IPS DF 19.7 (cell line): ENCODE data around the gene S100B.

Experiments
- DNase-seq: peaks from one replicate; pipeline ENCODE4 v3.0.0-alpha.2; 2013; ENCODE audit warnings: low read depth, low spot score

Gene S100B

DNA sequence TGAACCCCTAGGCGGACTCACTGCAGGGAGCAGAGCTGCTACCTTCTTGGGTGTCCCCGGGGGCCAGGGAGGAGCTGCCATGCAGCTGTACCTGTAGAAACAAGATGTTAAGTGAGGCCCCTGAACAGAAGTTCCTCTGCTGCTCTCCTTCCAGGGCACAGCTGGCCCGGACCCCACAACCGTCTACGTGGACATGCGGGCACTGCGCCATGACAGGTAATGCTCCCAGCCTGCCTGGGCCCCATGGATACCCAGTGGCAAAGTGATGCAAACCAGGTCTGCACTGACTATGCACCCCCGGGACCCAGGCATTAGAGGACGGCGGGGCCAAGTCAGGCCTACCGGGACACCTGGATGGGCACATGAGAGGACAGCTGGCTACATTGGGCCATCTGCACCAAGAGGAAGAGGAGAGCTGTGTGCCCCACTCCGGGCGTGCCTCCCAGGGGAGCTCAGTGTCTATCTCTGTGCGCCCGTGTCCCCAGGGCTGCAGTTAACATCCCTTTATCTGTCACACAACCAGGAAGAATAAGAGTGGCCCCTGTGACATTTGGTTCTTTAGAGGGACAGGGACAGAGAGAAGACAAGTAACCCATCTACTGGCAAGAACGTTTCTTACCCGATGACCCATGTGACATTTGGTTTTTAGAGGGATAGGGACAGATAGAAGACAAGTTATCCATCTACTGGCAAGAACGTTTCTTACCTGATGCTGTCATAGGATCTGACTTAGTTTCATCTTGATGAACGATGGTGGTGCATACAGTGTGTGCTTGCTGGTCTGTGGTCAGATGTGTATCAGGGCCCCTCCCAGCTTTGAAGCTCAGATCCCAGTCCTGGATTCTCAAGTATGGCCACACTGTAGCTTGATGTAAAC, 44.1 kb downstream of the S100B start:
- DNase-seq = no peak

DNA sequence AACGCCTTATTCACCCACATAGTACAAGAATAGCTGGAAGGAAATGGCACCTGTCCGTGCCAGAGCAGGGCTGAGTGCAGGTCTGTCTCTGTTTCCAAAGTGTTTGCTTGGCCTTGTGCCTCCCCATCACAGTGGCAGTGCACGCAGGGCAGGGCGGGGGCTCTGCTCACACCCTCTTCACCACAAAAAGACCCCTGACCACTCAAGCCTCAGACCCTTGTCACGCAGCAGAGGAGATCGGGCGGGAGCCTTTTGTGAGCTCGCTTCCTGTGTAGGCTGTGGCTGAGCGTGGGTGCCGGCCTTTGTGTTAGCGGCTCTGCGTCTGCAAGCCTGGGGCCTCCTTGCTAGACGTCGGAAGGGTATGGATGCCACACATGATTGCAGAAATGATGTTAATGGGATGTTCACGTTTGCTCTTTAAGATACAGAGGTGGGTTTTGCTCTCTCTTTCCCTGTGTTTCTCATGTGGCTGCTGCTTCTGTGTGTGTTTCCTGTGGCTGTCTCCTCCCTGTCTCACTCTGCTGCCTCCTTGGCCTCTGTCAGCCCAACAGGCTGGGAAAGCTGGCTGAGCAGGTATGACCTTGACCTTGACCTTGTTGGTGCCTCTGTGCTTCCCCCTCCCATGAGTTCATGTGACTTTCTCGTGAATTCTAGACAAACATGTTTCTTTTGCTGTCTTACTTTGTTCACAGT, 45.4 kb downstream of the S100B start:
- no peak for DNase-seq

DNA sequence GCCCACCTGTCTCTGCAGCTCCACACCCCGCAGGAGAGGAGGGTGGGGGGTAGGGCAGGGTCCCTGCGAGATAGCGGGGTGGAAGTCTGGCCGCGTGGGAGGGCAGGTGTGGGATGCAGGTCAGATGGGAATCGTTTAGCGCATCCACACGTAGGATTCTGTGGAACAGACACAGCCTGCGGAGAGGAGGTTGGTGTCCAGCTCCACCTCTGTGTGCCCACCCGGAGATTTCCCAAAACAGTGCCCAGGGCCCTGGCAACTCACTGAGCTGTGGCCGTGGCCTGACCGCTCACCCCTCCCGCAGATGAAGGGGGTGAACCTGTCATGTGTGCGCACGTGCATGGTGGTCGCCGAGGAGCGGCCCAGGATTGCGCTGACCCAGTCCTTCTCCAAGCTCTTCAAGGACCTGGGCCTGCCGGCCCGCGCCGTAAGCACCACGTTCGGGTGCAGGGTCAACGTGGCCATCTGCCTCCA, 46.9 kb downstream of the S100B start:
- no peak for DNase-seq

DNA sequence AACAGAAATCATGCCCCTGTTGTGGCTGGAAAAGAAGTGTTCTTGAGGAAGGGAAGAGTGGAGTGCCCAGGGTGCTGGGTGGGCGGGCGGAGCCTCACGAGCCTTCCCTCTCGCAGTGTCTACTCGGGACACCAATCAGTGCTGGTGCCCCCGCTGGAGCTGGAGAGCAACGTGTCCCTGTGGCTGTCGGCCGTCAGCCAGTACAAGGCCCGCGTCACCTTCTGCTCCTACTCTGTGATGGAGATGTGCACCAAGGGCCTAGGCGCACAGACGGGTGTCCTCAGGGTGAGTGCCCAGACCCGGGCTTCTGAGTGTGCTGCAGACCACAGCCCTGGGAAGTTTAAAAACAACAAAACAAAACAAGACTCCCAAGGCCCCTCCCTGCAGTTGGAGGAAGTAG, 47.4 kb downstream of the S100B start:
- DNase-seq = no peak

DNA sequence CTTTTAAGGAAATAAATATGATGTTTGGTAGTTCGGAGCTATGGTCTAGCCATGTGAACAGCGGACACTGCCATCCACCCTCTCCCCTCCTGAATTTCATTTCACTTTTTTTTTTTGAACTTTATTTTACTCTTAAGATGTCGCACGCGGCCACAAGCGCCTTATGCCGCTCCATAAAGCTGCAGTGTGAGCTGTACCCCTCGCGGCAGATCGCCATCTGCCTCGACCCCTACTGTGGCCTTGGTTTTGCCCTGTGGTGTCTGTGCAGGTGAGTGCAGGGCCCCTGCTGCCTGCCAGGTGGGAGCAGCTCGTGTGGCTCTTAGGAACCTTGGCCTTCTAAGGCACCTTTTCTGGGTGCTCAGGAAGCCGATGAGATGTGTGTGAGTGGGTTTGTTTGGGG, 48.1 kb downstream of the S100B start:
- no peak for DNase-seq

DNA sequence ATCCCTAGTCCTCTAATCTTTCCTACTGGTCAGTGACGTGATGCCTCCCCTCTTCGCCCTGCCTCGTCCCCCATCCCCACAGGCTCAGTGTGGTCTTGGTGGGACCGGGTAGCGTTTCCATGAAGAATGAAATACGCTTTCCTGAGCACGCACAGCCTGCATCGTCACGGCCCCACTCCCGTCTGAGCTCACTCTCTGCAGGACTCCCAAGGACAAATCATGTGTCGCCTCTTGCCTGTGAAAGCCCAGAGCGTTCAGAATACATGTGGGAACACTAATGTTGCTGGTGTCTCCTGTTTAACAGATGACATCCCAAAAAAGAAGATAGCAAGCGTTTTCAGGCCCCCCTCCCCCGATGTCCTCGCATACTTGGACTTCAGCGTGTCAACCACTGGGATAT, 49.2 kb downstream of the S100B start:
- DNase-seq = no peak

DNA sequence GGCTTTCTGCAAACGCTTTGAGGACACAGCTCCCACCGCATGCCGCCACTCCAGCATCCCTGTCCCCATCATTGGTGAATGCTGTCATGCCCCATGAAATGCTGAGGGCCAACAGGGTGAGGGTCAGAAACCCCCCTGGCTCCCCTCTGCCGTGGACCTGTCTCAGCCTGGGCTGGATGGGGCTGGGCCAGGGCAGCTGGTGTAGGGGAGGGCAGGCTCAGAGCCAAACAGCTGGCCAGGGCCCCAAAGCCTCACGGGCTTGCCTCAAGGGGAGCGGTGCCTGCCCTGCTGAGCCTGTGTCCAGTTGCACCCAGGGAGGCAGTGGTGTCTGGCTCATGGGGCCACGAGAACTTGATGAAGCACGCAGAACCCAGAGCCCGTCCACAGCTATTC, 49.7 kb downstream of the S100B start:
- no peak for DNase-seq

DNA sequence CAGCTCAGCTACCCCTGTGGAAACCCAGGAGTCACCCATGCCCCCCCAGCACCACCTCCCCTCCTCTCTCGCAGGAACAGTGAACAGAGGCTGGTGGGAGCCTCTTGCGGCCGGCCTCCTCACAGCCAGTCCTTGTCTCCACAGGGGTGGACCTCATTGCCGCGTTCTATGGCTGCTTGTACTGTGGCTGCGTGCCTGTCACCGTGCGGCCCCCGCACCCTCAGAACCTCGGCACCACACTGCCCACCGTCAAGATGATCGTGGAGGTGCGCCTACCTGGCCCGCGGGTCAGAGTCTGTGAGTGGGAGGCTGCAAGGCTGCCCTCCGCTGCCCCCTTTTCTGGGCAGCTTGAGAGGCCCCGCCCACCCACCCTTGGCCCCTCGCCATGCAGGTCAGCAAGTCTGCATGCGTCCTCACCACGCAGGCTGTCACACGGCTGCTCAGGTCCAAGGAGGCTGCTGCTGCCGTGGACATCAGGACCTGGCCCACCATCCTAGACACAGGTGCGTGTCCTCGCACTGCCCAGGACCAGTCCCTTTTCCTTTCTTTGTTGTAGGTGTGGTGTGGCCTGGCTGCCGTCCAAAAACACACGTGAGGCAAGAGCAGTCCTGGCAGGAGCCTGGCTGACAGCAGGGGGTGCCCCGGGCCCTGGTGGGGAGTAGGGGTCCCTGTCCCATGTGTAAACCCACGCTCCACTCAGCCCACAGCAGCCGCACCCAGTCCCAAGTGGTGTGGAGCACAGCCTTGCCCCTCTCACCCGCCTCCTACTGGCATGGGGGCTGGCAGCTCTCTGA, 50.3 kb downstream of the S100B start:
- no peak for DNase-seq

DNA sequence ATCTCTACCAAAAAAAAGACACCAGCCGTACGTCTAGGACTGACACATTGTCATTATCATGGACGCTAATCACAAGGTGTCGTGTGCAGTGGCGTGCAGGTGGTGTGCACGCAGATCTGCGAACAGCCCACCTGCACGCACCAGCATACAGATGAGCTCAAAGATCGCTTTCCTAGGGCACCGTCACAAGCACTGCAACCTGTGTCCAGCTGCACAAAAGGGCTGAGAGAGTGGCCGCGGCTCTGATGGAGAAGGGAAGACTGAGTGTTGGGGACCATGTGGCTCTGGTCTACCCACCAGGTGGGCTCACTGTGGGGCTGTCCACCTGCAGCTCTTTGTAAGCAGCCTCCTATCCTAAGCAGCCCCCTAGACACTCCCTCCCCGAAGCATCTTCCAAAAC, 50.9 kb downstream of the S100B start:
- DNase-seq = no peak

DNA sequence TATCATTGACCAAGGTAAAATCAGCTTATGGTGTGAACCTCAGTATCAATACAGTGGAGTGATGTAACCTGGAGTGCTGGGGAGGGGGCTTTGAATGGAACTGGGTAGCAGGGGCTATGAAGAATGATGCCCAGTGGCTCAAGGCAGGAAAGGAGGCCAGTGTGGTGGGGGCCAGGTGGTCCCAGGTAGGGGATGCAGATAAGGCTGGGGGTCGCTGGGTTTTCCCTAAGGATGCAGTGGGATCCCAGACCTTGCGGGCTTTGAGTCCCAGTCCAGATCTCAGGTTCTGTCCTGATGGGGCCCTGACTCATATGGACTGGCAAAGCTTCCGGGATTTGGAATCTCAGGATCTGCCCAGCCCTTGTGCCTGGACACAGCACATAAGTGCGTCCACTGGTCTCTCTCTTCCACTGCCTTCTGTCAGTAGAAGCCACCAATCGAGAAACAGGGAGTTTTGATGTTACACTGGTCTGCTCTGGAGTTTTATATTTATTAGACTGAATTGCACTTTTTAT, 52.0 kb downstream of the S100B start:
- no peak for DNase-seq

DNA sequence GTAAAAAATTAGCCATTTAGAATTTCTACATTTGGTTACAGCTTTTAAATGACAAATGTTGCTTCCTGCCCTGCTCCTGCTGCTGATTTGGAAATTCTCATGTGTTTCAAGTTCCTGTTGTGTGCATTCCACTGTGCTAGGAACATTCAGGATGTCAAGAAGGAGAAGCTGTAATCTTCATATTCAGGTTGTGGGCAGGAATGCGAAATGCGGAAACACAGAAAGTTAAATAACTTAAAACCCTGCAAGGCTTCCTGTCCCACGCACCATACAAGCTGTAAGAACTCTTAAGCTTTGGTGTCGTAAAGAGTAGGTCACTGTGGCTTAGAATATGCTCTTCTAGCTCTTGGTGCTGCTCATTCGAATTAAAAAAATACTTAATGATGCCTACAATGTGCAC, 52.6 kb downstream of the S100B start:
- DNase-seq = no peak

DNA sequence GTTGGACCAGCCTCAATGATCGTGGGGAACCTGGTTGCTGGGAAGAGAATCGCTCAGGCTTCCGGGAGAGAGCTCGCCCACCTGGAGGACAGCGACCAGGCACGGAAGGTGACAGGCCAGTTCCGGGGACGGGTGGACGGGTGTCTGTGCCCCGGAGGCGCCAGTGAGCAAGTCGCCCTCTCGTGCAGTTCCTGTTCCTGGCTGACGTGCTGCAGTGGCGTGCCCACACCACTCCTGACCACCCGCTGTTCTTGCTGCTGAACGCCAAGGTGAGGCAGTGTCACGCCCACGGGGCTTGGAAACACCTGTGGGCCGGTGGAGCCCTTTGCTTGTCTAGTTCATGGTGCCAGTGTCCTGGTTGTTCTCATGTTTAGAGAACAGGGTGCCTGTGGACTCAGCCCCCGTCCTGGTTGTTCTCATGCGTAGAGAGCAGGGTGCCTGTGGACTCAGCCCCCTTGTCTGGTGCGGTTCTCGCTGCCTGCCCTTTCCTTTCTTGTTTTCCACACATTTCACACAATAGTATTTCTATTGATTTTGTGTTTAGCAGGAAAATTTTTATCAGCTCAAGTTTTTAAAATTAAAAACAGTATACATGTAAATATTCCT, 53.1 kb downstream of the S100B start:
- no peak for DNase-seq

DNA sequence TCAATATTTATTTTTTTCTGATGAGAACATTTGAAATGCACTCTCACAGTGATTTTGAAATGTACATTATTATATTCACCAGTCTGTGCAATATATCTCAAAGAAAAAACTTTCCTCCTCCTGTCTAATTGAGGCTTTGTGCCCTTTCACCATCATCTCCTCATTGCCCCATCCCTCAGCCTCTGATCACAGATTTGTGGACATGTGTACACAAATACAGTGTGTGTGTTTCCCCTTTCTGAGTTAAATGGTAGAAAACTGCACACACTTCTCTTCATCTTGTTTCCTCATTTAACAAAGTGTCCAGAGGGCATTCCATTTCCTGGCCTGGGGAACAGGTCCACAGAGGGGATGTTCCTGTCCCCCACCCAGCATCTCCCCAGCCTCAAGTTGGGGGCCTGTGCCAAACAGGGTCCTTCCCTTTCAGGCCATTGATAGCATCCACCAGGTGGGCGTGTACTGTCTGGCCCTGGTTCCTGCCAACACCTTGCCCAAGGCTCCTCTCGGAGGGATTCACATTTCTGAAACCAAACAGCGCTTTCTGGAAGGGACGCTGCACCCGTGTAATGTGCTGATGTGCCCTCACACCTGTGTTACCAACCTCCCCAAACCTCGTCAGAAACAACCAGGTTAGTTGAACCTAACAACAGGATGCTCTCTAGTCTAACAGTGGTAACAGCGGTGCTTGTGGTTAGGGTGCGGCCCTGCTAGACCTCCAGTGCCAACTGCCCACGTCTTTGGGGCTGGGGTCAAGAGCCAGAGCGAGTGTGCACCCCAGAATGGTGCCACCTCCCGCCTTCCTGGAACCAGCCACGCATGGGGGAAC, 54.6 kb downstream of the S100B start:
- DNase-seq = no peak

DNA sequence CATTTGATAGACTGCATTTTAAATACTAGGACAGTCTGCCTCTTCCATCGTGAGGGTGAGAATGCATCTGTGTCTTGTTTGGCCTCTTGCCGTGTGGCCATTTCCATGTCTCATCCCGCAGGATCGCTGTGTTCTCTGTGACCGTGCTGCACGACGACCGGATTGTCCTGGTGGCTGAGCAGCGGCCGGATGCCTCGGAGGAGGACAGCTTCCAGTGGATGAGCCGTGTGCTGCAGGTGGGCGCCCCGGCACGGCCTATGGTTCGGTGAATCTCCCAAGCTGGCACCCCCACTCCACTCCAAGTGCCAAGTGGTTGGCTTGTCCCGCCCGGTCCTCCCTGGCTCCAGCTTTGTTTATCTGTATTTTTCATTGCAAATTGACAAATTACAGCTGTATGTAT, 55.2 kb downstream of the S100B start:
- no peak for DNase-seq
